SKM-1 (cell line): ENCODE data around the gene NYNRIN.
"Not testable (repeated sequence)": the region's sequence is repeated elsewhere in the genome, so short reads cannot be mapped to it uniquely, and the experiment has no call there.

Experiments used
- DNase-seq: peaks from one replicate; lab custom pipeline; 2025; ENCODE audit not compliant: unreplicated experiment; lab: John Stamatoyannopoulos, UW

NYNRIN gene

DNA sequence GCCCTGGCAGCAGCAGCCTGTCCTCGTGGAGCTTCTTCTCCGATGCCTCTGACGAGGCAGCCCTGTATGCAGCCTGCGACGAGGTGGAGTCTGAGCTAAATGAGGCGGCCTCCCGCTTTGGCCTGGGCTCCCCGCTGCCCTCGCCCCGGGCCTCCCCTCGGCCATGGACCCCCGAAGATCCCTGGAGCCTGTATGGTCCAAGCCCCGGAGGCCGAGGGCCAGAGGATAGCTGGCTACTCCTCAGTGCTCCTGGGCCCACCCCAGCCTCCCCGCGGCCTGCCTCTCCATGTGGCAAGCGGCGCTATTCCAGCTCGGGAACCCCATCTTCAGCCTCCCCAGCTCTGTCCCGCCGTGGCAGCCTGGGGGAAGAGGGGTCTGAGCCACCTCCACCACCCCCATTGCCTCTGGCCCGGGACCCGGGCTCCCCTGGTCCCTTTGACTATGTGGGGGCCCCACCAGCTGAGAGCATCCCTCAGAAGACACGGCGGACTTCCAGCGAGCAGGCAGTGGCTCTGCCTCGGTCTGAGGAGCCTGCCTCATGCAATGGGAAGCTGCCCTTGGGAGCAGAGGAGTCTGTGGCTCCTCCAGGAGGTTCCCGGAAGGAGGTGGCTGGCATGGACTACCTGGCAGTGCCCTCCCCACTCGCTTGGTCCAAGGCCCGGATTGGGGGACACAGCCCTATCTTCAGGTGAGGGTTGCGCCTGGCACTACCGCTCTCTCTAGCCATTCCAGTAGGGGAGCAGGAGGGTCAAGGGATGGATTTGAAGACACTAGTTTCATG is 28.7 kb upstream of the NYNRIN start:
- DNase-seq = no peak

DNA sequence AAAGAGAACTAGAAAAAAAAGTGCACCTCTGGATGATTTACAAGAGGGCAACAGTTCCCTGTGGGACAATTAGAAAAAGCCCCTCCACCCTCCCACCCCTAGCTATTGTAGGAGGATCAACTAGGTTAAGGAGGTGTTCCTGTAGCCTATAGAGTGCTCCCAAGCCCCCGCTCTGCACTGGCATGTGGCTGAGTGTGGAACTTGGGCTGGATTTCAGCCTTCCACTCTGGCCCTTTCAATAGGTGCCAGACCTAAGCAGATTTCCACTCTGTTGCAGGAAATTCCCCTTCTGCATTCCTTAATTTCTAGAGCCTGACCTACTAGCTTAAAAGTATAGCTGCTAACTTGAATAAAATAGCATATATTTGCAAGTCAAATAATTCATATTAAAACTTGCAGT is 28.1 kb upstream of the NYNRIN start:
- no peak for DNase-seq

DNA sequence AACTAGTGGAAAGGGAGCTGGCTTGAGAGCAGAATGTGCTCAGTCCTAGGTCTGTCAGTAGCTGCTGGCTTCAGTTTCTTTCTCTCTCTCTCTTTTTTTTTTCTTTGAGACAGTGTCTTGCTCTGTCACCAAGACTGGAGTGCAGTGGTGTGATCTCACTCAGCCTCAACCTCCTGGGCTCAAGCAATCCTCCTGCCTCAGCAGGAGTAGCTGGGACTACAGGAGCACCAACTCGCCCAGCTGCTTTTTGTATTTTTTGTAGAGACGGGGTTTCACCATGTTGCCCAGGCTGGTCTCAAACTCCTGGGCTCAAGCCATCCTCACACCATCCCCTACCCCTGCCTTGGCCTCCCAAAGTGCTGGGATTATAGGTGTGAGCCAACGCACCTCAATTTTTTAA is 27.2 kb upstream of the NYNRIN start:
- not testable (repeated sequence) for DNase-seq

DNA sequence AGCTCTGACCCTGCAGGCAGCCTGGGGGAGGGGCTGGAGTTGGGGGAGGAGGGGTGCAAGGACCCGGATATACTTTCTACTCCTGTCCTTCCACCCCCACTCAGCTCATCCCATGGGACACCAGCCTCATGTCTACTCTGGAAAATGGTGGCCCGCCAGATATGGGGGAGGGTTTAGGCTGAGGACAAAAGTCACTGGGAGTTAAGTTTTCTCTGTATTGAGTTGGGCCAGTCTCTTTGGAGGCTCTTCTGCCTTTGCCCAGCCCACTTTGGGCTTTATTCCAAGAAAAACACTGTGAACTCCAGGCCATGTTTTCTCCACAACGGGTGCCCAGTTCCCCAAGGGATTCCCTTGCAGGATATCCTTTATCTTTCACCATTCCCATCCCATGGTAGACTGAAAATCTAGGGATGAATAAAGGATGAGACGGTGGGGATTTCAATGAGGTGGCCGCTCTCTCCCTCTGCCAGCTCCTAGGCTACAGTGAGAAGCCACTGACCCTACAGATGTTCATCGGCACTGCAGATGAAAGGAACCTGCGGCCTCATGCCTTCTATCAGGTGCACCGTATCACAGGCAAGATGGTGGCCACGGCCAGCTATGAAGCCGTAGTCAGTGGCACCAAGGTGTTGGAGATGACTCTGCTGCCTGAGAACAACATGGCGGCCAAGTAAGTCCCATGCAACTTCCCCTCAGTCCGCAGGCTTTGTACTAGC is 25.9 kb upstream of the NYNRIN start:
- DNase-seq = no peak

DNA sequence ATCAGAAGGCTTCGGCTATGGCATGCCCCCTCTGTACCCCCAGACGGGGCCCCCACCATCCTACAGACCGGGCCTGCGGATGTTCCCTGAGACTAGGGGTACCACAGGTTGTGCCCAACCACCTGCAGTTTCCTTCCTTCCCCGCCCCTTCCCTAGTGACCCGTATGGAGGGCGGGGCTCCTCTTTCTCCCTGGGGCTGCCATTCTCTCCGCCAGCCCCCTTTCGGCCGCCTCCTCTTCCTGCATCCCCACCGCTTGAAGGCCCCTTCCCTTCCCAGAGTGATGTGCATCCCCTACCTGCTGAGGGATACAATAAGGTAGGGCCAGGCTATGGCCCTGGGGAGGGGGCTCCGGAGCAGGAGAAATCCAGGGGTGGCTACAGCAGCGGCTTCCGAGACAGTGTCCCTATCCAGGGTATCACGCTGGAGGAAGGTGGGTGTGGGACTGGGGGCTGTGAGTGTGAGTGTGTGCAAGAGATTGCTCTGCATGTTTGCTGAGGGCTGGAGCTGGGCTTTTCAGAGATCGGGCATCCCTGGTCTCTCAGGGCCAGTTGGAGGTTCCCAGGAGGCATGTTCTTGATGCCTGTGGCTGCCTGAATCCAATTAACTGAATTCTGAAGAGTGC is 22.2 kb upstream of the NYNRIN start:
- DNase-seq = no peak

DNA sequence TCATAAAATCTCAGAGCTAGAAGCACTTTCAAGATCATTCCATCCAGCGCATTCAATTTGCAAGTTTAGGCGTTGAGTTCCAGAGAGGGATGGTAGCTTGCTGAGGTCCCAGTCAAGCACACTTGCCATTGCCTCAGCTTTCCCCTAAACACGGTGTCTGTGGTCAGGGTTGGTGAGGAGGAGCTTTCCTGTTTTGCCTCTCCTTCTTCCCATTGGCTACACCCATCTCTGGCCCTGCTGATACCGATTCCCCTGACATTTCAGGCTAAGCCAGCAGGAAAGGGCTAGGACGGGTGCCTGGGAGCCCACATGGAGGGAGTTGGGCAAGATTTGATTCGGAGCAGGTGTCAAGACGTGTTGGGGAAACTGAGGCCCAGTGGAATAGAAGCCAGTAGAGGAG is 21.7 kb upstream of the NYNRIN start:
- DNase-seq = no peak

DNA sequence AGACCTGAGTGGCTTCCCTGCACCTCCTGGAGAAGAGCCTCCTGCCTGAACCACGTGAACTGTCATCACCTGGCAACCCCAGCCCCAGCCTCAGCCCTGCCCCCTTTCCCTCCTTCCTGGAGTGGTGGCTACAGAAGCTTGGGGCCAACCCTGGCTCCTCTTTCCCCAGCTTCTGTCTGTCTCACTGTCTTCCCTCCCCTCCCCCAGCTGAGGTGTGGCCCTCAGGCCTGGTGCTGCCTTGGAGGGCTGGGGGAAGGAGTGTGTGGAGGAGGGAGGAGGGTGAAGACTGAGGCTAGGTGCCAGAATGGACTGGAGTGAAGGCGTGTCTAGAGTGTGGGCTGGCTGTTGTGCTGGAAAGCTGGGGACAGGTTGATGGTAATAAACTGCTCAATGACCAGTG is 21.1 kb upstream of the NYNRIN start:
- no peak for DNase-seq

DNA sequence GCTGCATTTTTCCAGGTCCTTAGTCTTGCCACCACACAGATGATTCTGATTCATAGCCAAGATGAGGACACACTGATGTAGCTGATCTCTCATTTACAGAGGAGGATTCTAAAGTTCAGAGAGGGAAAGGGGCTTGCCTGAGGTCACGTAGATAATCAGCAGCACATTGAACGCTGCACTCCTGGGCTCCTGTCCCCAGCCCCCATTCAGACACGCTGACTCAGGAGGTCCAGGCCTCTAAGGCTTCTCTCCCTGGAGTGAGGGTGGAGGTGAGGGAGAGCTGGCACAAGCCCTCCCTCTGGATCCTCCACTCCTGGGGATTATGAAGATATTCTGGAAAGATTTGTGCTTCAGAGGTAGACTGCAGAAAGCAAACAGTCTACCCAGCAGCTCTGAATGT is 20.5 kb upstream of the NYNRIN start:
- no peak for DNase-seq

DNA sequence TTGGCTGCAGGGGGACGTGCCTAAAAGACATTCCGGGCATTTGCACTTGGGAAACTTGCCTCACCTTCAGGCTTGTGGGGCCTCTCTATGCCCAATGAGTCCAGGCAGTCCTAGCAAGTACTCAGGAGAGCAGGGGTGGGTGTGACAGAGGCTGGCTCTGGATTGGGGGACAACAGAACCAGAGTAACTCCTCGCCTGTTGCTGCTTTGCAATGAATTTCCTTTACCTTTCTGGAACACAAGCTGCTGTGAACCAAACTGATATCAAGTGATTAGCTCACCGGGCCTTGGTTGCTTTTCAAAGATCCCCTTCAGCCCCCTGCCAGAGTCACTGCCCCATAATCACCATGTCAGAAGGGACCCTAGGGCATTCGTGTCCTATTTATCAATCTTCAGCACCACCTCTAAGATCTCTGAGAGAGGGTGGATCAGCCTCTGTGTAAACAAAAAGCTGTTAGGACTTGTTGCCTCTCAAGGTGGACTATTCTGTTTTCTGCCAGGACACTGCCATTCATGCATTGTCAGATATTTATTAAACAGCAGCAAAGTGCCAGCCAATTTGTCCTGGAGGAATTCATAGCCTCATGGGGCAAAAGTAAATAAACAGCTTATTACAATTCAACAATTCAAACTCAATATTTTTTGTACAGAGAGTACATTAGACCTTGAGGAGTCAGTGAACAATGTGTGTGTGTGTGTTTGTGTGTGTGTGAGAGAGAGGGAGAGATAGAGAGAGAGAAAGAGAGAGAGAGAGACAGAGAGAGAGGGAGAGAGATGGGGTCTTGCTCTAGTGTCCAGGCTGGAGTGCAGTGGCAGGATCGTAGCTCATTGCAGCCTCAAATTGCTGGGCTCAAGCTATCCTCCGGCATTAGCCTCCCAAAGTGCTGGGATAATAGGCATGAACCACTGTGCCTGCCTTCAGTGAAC is 19.6 kb upstream of the NYNRIN start:
- DNase-seq = no peak

DNA sequence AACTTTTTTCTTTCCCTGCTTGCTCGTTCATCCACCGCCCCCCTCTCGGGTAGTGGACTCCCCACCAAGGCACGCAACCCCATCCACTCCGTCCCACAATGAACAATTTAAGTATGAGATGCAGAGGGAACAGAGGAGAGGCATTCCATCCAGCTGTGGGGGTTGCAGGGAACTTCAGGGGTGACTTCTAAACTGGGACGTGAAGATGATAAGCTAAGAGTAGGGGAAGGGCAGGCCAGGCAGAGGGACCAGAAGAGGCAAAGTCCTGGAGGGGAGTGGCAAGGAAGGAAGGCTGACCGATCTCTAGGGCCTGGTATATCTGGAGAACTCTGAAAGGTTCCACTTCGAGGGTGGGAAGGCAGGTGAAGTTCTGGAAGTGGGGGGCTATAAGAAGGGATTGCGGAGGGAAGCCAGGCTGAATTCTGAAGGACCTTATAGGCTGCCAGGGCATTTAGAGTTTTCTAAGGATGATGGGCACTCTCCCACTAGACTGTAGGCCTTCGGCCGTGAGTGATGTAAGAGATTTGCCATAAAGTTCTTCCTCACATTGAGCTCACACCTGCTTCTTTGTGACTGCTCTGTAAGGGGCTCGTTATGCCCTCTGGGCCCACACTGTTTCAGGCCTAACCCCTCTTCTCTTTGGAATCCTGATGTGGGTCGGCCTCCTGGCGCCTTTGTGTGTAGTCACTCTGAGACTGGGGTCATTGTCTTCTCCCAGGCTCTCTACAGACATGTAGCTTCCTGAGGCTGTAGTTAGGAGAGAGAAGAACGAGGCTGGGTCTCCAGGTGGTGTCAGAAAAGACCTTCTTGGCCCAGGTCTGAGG is 18.7 kb upstream of the NYNRIN start:
- DNase-seq = no peak

DNA sequence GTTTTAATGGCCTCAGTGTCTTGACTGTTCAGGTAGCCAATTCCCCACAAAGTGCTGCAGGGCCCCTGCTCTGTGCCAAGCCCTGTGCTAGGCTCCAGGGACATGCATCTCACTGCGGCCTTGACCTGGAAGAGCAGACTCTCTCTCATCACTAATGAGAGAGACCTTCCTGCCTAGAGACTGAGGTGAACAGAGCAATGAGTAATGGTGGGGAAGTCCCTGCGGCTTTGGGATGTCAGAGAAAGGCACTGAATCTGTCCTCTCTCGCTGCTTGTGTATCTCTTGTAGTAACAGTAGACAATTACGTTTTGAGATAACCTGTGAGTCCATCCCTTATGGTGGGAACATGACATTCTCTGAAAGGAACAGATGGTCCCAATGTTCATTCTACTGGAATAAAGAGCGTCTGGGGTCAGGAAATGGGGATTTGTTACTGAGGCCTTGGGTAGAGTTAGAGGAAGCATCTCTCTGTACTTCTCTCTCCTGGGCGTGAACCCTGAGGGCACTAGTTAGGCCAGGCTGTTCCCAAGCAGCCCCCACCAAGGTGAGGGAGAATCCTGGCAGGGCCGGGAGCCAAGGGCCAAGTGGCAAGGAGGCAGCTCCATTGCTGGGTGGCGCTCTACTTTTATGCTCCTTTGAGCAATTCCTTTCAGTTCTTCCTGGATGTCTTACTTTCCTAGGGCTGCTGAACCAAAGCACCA is 17.3 kb upstream of the NYNRIN start:
- no peak for DNase-seq

DNA sequence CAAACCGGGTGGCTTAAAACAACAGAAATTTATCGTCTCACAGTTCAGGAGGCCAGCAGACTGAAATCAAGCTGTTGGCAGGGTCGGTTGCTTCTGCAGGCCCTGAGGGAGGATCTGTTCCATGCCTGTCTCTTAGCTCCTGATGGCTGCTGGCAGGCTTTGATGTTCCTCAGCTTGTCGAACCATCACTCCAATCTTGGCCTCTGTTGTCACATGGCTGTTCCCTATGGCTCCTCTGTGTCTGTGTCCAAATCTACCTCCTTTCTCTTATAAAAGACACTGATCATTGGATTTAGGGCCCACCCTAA is 16.8 kb upstream of the NYNRIN start:
- no peak for DNase-seq

DNA sequence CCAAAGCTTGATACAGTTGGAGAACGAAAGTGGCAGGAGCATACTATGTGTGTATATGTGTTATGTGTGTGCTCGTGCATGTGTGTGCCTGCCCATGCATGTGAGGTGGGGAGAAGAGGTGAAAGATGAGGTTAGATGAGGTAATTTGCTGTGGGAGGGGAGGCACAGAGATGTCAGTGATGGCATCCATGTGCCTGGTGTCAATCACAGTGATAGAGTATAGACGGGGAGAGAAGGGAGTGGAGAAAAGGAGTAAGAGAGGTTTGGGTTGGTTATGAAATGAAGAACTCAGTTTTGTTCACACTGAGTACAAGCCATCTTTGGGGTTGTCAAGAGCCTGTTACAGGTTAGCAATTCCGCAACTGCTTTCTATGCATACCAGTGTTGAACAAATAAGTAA is 14.6 kb upstream of the NYNRIN start:
- DNase-seq = no peak

DNA sequence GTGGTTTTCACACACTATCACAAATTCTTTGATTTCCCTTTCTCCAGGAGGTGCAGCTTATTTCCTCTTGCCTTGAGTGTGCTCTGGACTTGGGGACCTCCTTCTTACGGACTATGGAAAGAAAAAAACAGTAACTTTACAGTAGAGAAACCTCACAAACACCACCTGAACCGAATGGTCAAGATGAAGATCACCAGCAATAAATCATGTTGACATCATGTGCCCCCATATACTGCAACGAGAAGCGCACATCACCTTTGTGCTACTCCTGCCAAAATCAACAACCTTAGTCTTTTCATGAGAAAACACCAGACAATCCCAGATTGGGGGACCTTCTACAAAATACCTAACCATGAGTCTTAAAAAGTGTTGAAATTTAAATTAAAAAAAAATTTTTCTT is 13.3 kb upstream of the NYNRIN start:
- DNase-seq = no peak

DNA sequence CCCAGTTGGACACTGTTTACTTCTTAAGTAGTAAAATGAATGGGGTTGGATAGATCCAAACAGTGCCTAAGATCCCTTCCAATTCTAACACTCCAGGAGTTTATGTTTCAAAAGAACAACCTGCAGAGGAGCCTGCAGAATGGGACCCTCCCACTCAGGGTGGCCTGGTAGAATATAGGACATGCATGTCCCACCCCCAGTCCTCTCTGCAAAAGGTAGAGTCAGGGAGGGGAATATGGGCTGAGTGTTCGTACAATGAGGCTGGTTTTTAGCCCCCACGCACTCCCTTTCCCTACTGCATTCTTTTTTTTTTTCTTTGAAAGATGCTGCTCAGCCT is 11.8 kb upstream of the NYNRIN start:
- DNase-seq = no peak

DNA sequence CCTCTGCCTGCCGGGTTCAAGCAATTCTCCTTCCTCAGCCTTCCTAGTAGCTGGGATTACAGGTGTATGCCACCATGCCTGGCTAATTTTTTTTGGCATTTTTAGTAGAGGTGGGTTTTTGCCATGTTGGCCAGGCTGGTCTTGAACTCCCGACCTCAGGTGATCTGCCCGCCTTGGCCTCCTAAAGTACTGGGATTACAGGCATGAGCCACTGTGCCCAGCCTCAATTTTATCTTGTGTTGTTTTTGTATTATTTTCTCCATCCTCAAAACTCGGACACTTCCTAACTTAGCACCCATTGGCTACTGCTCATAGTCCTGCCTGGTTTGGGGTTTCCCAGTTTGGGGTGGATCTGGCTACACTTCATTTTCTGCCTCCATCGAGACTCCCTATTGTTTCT is 11.2 kb upstream of the NYNRIN start:
- DNase-seq = not testable (repeated sequence)

DNA sequence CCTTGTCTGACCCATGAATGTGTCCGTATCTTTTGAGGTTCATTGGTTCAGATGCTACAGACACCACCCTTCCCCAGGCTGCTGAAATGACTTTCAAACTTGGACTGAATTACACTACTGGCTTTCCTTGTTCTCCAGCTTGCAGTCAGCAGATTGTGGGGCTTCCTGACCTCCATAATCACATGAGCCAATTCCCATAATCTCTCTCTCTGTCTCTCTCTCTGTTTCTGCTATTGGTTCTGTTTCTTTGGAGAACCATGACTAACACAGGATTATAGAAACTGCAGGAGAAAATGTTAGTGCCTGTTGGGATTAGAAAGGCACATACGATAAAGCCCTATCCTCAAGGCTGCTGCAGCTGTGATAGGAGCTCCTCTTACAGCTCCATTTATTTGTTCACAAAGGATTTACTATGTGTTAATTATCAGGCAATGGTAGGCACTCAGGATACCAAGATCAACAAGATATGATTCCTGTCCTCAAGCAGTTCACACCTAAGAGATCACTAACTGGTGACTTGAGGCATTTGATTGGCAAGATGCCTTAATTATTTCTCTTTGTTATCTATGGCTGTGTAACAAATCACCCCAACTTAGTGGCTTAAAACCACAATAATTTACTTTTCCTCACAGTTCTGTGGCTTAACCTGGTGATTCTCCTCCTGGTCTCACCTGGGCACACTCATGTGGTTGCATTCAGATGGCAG is 10.2 kb upstream of the NYNRIN start:
- no peak for DNase-seq

DNA sequence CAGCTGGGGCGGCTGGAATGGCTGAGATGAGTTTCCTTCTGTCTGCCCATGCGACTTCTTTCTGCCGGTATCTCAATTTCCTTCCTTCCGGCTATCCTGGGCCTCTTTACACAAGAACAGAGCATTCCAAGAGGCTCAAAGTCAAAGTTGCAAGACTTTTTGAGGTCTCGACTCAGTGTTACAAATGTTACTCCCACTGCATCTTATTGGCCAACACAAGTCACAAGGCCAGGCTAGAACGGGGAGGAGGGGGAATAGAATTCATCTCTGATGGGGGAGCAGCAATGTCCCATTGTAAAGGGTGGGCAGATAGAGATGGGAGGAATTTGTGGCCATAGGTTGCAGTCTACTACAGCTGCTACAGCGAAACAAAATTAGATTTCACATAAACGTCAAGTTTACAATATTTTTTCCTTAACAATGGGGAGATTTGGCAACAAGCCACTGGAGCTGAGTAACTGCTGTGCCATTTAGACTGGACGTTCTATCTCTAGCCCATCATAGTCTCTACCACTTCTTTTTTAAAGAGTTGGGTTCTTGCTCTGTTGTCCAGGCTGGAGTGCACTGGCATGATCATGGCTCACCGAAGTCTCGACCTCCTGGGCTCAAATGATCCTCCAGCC is 9.5 kb upstream of the NYNRIN start:
- DNase-seq = no peak
